ENCODE results near the gene USP10.
A peak's percentile ranks its signal among the peaks of the same experiment; 100 is the strongest.

The USP10 gene

DNA sequence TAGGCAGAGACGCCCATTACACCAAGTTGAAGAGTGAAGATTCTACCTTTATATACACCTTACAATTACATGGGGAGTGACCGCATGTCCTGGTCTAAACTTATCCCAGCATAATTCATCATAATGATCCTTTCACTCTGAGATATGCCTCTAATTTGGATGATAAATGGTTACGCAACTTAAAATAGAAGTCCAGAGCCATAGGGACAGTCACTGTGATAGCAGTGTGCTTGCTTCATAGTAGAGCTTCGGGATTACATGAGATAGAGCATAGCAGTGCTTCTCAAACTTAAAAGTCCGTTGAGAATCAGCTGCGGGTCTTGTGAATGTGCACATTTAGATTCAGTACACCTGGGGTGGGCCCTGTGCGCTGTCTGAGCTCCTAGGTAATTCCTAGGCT, 16.9 kb downstream of the USP10 start:
- DNase-seq (ENCODE audit: low spot score in 2 of 2): no peak
- Histone ChIP-seq H3K36me3 (replicated peaks) (peaks cover 14% of the 10 kb centered on the region), H3K9me3 (no peaks in the 10 kb centered on the region), H3K4me1 (no peaks in the 10 kb centered on the region), H3K27me3 (ENCODE audit: low read depth) (no peaks in the 10 kb centered on the region), H3K4me3 (no peak overlapping the region)
- in situ Hi-C loops (cut with MboI; ENCODE audit: low sequenced_read_pairs): no loop called here

DNA sequence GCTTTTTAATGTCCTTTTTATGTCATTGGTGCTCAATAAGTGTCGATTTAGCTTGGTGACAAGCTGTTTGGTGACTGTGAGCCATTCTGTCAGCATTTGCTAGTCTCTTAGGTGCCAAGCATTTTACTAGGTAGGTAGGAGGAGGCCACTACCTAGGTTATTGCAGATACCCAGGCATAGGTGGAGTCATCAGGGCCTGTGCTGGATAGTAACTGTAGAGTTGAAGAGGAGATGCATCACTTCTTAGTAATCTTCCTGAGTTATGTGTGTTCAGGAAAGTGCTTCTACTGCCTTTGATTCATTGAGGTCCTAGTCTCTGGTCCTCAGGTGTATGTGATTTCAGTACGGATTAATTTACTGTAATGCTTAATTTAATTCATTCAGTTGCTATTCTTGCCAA, 17.7 kb downstream of the USP10 start:
- DNase-seq (ENCODE audit: low spot score in 2 of 2): no peak
- Histone ChIP-seq H3K36me3 (replicated peaks) (peaks cover 14% of the 10 kb centered on the region), H3K4me3 (no peak overlapping the region), H3K4me1 (no peaks in the 10 kb centered on the region), H3K9me3 (no peaks in the 10 kb centered on the region), H3K27me3 (ENCODE audit: low read depth) (no peaks in the 10 kb centered on the region)
- in situ Hi-C loops (cut with MboI; ENCODE audit: low sequenced_read_pairs): no loop called here

DNA sequence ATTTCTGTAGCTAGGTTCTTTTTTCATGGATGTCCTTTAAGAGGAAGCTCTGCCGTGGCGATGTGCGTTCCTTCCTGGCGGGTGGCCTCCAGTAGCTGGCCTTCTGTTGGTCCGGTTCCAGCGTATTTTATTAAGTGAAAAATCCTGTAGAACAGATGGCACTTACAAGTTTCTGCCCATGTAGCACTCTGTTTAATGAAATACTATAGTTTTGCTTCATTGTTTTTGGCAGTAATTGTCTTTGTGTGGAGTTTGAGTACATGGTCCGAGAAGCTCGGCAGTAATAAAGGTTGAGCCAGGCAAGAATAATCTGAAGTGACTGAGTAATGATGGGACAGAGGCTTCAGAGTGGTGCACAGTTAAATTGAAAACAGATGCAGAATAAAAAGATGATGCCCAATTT, 20.4 kb downstream of the USP10 start:
- no peak overlapping the region for H3K4me3 ChIP-seq
- in situ Hi-C loops (cut with MboI; ENCODE audit: low sequenced_read_pairs): no loop called here
- no peak for DNase-seq (ENCODE audit: low spot score in 2 of 2)
- H3K27me3 ChIP-seq (ENCODE audit: low read depth): no peaks in the 10 kb centered on the region
- H3K9me3 ChIP-seq: no peaks in the 10 kb centered on the region
- peaks cover 14% of the 10 kb centered on the region for H3K36me3 ChIP-seq (replicated peaks)
- peaks cover 24% of the 10 kb centered on the region for H3K4me1 ChIP-seq

DNA sequence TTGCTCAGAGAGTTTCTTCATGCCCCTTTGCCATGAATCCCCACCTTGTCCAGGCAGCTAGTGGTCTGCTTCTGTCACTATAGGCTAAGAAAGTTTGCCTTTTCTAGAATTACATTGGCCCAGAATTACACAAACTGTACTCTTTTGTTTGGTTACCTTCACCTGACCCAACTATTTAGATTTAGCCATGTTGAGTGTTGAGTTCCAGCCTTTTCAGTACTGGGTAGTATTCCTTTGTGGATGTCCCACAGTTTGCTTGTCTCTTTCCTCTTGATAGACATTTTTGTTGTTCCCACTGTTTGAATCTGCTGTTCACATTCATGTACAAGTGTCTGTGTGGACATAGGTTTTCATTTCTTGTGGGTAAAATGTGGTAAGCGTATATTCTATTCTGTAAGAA, 22.3 kb downstream of the USP10 start:
- H3K27me3 ChIP-seq (ENCODE audit: low read depth): no peaks in the 10 kb centered on the region
- in situ Hi-C loops (cut with MboI; ENCODE audit: low sequenced_read_pairs): no loop called here
- peaks cover 6% of the 10 kb centered on the region for H3K36me3 ChIP-seq (replicated peaks)
- no peaks in the 10 kb centered on the region for H3K9me3 ChIP-seq
- H3K4me3 ChIP-seq: no peak overlapping the region
- no peak for DNase-seq (ENCODE audit: low spot score in 2 of 2)
- H3K4me1 ChIP-seq: peaks cover 38% of the 10 kb centered on the region

DNA sequence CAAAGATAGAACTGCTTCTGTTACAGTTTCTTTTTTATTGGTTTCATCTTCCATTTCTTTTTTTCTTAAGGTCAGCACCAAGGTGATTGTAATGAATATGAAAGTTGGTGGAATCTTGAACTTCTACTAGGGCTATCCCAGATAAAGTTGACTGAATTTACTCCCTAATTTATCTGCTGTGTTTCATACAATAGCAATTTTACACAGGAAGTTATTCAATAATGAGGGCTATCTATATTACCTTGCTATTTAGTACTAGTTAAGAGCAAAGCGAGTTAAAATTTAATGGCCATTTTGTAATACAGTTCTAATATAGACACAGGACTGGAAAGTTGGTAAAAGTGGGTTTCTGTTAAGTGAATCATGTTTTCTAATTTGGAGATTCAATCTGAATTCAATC, 24.1 kb downstream of the USP10 start:
- H3K27me3 ChIP-seq (ENCODE audit: low read depth): no peaks in the 10 kb centered on the region
- H3K9me3 ChIP-seq: no peaks in the 10 kb centered on the region
- in situ Hi-C loops (cut with MboI; ENCODE audit: low sequenced_read_pairs): no loop called here
- no peak for DNase-seq (ENCODE audit: low spot score in 2 of 2)
- peaks cover 4% of the 10 kb centered on the region; the same call in 1 of the 2 replicates for H3K36me3 ChIP-seq (replicated peaks)
- H3K4me1 ChIP-seq: peaks cover 46% of the 10 kb centered on the region
- H3K4me3 ChIP-seq: no peak overlapping the region

DNA sequence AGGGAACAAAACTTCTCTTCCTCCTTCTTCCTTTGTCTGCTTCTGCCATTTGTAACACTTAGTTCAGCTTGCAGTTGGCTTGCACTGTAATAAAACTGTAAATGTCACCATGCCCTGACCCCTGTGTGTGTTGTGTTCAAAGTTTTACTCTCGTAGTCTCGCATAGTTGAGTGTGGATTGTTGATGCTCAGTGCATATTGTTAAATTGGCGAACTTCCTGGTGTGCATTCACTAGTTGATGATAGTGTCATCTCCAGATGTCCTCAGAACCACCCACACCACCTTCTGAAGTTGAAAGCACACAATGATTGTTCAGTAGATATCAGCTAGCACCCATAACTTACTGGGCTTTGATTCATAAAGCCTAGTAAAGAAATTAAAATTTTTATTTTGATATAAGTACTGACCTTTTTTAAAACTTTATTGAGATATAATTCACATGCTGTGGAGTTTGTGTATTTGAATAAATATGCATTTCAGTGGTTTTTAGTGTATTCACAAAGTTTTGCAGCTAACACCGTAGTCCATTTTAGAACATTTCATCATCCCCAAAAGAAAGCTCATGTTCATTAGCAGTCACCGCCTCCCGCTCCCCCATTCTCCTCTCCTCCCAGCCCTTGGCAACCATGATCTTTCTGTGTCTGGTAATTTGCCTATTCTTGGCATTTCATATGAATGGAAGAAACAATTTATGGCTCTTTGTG, 25.0 kb downstream of the USP10 start:
- no peaks in the 10 kb centered on the region for H3K27me3 ChIP-seq (ENCODE audit: low read depth)
- H3K36me3 ChIP-seq (replicated peaks): peaks cover 3% of the 10 kb centered on the region; the same call in 1 of the 2 replicates
- in situ Hi-C loops (cut with MboI; ENCODE audit: low sequenced_read_pairs): loop anchor here (5.0 kb wide), 3 partner anchors 52 to 217 kb away; no protein-coding TSS in a partner anchor
- peaks cover 53% of the 10 kb centered on the region for H3K4me1 ChIP-seq
- H3K4me3 ChIP-seq: no peak overlapping the region
- DNase-seq (ENCODE audit: low spot score in 2 of 2): peak in 1 of 2 experiments; percentile 33
- no peaks in the 10 kb centered on the region for H3K9me3 ChIP-seq

DNA sequence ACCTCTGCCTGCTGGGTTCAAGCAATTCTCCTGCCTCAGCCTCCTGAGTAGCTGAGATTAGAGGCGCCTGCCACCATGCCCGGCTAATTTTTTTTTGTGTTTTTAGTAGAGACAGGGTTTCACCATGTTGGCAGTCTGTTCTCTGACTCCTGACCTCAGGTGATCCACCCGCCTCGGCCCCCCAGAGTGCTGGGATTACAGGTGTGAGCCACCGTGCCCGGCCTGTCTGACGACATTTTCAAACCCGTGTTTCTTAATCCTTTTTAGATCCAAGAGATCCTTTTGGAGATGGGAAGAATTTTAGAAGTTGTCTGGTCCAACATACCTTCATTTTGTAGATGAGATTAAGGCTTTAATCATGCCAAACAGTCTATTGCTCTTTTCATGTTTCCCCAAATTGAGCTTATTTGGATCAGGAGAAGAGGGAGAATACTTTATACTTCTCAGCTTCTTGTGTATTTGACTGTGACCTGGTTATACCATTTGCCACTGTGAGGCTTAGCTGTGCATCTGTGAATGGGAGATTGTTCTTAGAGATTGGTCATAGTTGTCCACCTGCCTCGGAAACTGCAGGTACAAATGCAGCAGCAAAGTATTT, 25.8 kb downstream of the USP10 start:
- H3K4me1 ChIP-seq: peaks cover 55% of the 10 kb centered on the region
- H3K36me3 ChIP-seq (replicated peaks): no peaks in the 10 kb centered on the region
- H3K27me3 ChIP-seq (ENCODE audit: low read depth): no peaks in the 10 kb centered on the region
- DNase-seq (ENCODE audit: low spot score in 2 of 2): no peak
- no peak overlapping the region for H3K4me3 ChIP-seq
- in situ Hi-C loops (cut with MboI; ENCODE audit: low sequenced_read_pairs): loop anchor here (5.0 kb wide), 3 partner anchors 53 to 218 kb away; no protein-coding TSS in a partner anchor
- no peaks in the 10 kb centered on the region for H3K9me3 ChIP-seq

DNA sequence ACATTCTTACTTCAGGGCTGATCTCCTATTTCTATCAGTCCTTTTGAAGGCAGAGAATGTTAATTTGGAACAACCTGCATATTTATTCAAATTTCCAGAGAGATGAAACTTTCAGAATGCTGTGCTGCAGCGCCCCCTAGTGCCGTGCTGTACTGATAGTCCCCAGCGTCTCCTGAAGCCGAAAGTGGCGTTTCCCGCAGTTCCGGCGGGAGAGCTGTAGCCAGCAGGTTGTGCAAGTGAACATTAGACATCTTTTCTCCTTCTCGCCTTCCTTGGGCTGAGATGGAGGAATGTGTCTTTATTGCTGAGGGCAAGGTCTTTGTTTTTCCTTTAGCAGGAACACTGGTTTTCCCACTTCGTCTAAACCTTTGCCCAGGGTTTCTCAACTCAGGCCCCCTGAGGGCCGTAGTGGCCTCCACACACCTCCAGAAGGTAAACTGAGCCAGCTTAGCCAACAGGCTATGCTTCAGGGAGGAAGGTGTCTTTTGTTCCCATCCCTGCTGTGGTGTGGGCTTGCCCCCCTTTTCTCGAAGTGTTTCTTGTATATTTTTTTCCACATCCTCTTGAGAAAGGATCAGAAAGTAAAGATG, 26.4 kb downstream of the USP10 start:
- Histone ChIP-seq H3K4me3 (no peak overlapping the region), H3K9me3 (no peaks in the 10 kb centered on the region), H3K27me3 (ENCODE audit: low read depth) (no peaks in the 10 kb centered on the region), H3K36me3 (replicated peaks) (no peaks in the 10 kb centered on the region), H3K4me1 (peaks cover 57% of the 10 kb centered on the region)
- peak; percentile 81 to 94 for DNase-seq (ENCODE audit: low spot score in 2 of 2)
- in situ Hi-C loops (cut with MboI; ENCODE audit: low sequenced_read_pairs): loop anchor here (5.0 kb wide), 3 partner anchors 54 to 219 kb away; no protein-coding TSS in a partner anchor

DNA sequence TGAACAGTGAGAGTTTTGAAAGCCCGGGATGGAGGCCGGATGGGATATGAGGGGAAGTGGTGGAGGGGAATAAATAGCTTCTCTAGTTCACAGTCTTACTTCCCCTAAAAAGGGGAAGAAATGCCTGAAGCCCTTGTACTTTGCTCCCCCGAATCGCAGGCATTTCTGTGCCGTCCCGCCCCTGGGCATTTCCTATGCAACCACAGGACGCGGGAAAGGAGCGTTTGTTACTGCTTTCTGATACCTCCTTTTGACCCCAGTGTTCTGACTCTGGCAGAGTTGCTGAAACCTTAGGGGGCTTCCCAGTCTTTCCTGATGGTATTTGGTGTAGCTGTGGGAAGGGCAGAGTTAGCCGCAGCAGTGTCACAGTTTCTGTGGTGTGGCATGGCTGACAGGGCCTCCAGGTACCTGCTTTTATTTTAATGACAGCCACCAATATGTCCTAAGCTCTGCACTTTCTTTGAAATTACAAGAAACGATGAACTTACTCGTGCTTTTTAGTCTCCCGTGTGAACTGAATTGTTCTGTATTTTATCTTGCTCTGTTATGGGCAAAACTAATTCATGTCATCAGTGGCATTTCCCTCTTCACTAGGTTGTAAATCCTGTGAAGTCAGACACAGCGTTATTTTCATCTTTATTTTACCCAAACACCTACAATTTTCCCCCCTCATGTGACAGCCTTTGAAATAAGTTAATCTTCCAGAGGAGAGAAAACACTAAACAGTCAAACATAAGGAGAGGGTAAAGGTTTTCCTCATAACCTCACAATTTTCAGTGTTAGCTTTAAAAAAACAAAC, 27.1 kb downstream of the USP10 start:
- Histone ChIP-seq H3K36me3 (replicated peaks) (no peaks in the 10 kb centered on the region), H3K4me1 (peaks cover 57% of the 10 kb centered on the region), H3K9me3 (no peaks in the 10 kb centered on the region), H3K4me3 (no peak overlapping the region), H3K27me3 (ENCODE audit: low read depth) (no peaks in the 10 kb centered on the region)
- in situ Hi-C loops (cut with MboI; ENCODE audit: low sequenced_read_pairs): loop anchor here (5.0 kb wide), 3 partner anchors 55 to 220 kb away; no protein-coding TSS in a partner anchor
- DNase-seq (ENCODE audit: low spot score in 2 of 2): no peak

DNA sequence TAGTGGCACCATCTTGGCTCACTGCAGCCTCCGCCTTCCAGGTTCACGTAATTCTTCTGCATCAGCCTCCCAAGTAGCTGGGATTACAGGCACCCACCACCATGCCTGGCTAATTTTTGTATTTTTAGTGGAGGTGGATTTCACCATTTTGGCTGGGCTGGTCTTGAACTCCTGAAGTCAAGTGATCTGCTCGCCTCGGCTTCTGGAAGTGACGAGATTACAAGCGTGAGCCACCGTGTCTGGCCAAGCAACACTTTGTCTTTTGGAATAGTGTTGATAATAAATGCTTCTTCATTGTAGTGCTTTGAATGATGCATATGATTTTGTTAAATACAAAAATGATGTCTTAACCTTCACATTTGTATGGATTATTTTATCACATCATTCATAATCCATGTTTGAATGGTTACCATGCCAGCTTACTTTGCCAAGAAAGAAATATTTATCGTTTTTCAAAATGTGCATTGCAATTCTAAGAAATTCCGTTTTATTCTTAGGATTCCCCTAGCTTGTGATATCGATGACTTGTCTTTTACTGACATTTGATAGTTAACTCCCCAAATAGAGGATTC, 29.1 kb downstream of the USP10 start:
- Histone ChIP-seq H3K27me3 (ENCODE audit: low read depth) (no peaks in the 10 kb centered on the region), H3K36me3 (replicated peaks) (peaks cover 4% of the 10 kb centered on the region; the same call in 1 of the 2 replicates), H3K4me1 (peaks cover 53% of the 10 kb centered on the region), H3K4me3 (no peak overlapping the region), H3K9me3 (no peaks in the 10 kb centered on the region)
- in situ Hi-C loops (cut with MboI; ENCODE audit: low sequenced_read_pairs): loop anchor here (5.0 kb wide), 3 partner anchors 57 to 222 kb away; no protein-coding TSS in a partner anchor
- DNase-seq (ENCODE audit: low spot score in 2 of 2): no peak

DNA sequence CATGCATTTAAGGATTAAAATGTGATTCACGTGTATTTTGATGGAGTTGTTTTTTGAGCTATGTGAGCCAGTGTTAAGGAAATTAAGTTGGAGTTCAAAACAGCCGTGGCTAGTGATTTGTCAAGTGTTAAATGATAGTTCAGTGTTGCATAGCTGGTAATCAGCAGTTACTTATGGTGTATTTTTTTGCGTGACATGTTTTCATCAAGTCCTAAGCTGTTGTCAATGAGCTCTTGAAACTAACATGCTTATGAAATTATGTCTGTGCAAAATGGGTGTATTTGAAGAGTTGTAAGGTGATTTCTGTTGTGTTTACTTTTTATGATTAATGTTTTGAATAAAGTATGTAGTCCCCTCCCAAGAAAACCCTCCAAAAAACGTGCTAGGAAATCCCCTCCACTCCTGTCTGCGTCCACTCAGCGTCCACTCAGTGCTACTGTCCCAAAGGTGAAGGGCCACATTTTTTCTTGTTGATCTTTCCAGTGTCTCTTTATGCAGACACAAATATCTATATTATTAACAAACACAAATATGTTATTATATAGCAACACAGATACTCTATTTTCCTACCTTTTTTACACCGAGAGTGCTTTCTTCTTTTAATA, 30.0 kb downstream of the USP10 start:
- no peak for DNase-seq (ENCODE audit: low spot score in 2 of 2)
- Histone ChIP-seq H3K4me3 (no peak overlapping the region), H3K4me1 (peaks cover 47% of the 10 kb centered on the region), H3K36me3 (replicated peaks) (peaks cover 4% of the 10 kb centered on the region), H3K27me3 (ENCODE audit: low read depth) (no peaks in the 10 kb centered on the region), H3K9me3 (no peaks in the 10 kb centered on the region)
- in situ Hi-C loops (cut with MboI; ENCODE audit: low sequenced_read_pairs): loop anchor here (5.0 kb wide), 3 partner anchors 58 to 223 kb away; no protein-coding TSS in a partner anchor

DNA sequence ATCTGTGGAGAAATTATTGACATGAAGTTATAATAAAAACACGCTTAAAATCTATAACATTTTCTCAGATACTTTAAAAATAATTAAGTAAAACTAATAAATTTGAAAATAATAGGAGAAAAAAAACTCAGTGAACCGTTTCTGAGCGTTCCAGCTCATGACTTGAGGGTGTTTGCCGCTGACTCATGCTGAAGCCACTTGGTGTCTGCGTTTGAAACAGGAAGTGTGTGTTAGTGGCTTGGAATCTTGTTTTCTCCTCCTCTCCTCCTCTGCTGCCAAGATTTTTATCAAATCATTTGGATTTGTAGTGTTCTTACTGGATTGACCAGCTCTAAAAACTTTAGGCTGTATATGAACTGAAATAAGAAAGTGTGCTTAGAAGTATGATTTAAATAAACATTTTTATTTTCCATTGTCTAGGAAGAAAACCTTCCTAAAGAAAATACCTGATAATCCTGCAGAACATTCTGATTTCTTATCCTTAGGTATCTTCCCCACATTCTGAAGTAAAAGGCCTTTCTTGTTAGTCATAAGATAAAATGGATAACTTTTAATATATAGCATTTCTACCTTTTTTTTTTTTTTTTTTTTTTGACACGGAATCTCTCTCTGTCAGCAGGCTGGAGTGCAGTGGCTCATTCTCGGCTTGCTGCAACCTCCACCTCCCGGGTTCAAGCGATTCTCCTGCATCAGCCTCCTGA, 30.8 kb downstream of the USP10 start:
- no peak for DNase-seq (ENCODE audit: low spot score in 2 of 2)
- no peak overlapping the region for H3K4me3 ChIP-seq
- no peaks in the 10 kb centered on the region for H3K27me3 ChIP-seq (ENCODE audit: low read depth)
- no peaks in the 10 kb centered on the region for H3K9me3 ChIP-seq
- in situ Hi-C loops (cut with MboI; ENCODE audit: low sequenced_read_pairs): no loop called here
- H3K36me3 ChIP-seq (replicated peaks): peaks cover 6% of the 10 kb centered on the region
- H3K4me1 ChIP-seq: peaks cover 46% of the 10 kb centered on the region
